Measurements from ENCODE around the gene NPDC1. TPM values are rescaled to one million over a fixed set of nuclear protein-coding genes. Genes with fewer than 3 reads are reported as not detected.

Gene NPDC1
- total and polyA plus RNA-seq, 2 of the 8 experiments (the other 6 are each of a cell fraction or from before 2014, with no cell fraction given): 26.2 to 44.1 TPM

DNA sequence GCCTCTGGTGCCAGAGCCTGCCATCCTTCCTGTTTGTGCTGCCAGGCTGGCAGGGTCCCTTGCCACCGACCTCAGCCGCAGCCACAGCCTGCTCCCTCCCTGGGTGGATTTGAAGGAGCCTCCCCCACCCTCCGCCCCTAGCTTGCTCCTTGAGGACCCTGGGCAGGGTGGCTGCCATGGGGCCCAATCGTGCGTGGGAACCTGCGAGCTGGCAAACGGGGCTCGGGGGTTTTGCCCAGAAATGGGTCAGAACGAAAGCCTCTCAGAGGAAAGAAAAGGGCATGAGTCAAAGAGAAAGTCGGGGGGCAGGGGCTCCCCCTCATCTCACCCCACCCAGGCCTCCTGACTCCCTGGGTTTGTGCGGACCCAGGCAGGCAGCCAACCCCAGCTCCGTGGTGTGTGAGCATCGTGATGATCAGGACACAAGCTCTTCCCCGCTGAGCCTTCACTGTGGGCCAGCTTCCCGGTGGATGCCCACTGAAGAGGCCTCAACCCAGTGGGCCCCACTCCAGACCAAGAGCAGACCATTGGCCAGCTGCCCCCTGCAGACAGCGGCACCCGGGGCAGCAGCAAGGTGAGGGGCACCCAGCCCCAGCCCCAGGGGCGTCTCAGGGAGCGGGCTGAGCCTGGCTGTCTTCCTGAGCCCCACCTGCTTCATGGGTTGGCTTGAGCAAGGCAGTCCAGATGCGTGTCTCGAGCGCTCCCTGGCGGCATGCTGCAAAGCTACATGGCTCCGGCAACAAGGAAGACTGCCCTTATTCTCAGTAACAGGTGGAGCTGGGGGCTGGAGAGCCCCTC, 11.1 kb downstream of the NPDC1 start (continued):
- TF ChIP-seq TAF7 (optimal IDR thresholded peaks at IDR 0.05; ENCODE audit: borderline replicate concordance, low read depth, low read length) (no peak), EP300 (IDR thresholded peaks at IDR 0.05; ENCODE audit: borderline replicate concordance in 1 of 2, low read depth in 2 of 2, low read length in 2 of 2) (no peak), KDM1A (IDR thresholded peaks at IDR 0.05; ENCODE audit: borderline replicate concordance, low read length) (no peak), ZNF274 (IDR thresholded peaks at IDR 0.05; ENCODE audit: borderline replicate concordance, extremely low read depth, low read length) (no peak), ASH2L (IDR thresholded peaks at IDR 0.05; ENCODE audit: low read length) (no peak), SIRT6 (IDR thresholded peaks at IDR 0.05; ENCODE audit: low read length) (no peak), HDAC6 (IDR thresholded peaks at IDR 0.05; ENCODE audit: low read depth, low read length) (no peak), TCF12 (IDR thresholded peaks at IDR 0.05; ENCODE audit: low read depth, low read length) (no peak), CEBPB (IDR thresholded peaks at IDR 0.05; ENCODE audit: low read depth, low read length) (0 out of 2 replicates have a peak, but pooled peaks have one; percentile 25), SP1 (IDR thresholded peaks at IDR 0.05; ENCODE audit: low read depth, low read length) (no peak), BRCA1 (IDR thresholded peaks at IDR 0.05; ENCODE audit: low read depth, low read length) (no peak), RFX5 (IDR thresholded peaks at IDR 0.05; ENCODE audit: borderline replicate concordance, low read depth, low read length) (no peak), NANOG (IDR thresholded peaks at IDR 0.05; ENCODE audit: insufficient read depth, low read depth, low read length, poor library complexity, severe bottlenecking) (no peak), JUND (IDR thresholded peaks at IDR 0.05; ENCODE audit: low read length) (no peak), MAFK (IDR thresholded peaks at IDR 0.05; ENCODE audit: low read depth, low read length) (no peak), YY1 (IDR thresholded peaks at IDR 0.05; ENCODE audit: low read depth, low read length) (no peak), SP4 (IDR thresholded peaks at IDR 0.05; ENCODE audit: low read length) (no peak), BCL11A (IDR thresholded peaks at IDR 0.05; ENCODE audit: low read depth in 2 of 2, low read length in 2 of 2) (no peak), SIX5 (IDR thresholded peaks at IDR 0.05; ENCODE audit: low read depth, low read length) (no peak)
- TF ChIP-seq, protein P1, sequence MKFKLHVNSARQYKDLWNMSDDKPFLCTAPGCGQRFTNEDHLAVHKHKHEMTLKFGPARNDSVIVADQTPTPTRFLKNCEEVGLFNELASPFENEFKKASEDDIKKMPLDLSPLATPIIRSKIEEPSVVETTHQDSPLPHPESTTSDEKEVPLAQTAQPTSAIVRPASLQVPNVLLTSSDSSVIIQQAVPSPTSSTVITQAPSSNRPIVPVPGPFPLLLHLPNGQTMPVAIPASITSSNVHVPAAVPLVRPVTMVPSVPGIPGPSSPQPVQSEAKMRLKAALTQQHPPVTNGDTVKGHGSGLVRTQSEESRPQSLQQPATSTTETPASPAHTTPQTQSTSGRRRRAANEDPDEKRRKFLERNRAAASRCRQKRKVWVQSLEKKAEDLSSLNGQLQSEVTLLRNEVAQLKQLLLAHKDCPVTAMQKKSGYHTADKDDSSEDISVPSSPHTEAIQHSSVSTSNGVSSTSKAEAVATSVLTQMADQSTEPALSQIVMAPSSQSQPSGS (IDR thresholded peaks at IDR 0.05; ENCODE audit: low read length): no peak
